HFFc6 (cell line): ENCODE measurements around the gene FSTL4. TPM values are rescaled to one million over a fixed set of nuclear protein-coding genes. Genes with fewer than 3 reads are reported as not detected.

Source experiments
- DNase-seq: peaks from one replicate; pipeline ENCODE4 v3.0.0-alpha.2; 2018
- H3K27ac Mint-ChIP-seq: 2 replicates; pipeline ENCODE4 v1.8.0; 2020; ENCODE audit warnings: mild to moderate bottlenecking, mixed read lengths
- H3K27me3 Mint-ChIP-seq: 2 replicates; pipeline ENCODE4 v1.8.0; 2021; ENCODE audit warnings: mild to moderate bottlenecking, moderate library complexity, mixed read lengths; ENCODE audit not compliant: insufficient read depth
- H3K36me3 Mint-ChIP-seq: 2 replicates; pipeline ENCODE4 v1.8.0; 2021; ENCODE audit warnings: low read depth, mixed read lengths
- H3K4me1 Mint-ChIP-seq: 2 replicates; pipeline ENCODE4 v1.8.0; 2020; ENCODE audit warnings: low read depth, mixed read lengths
- H3K4me3 Mint-ChIP-seq: 2 replicates; pipeline ENCODE4 v1.8.0; 2020; ENCODE audit warnings: mild to moderate bottlenecking, moderate library complexity, mixed read lengths
- H3K9me3 Mint-ChIP-seq: 2 replicates; pipeline ENCODE4 v1.8.0; 2020; ENCODE audit warnings: mild to moderate bottlenecking, mixed read lengths
- total RNA-seq, 6 experiments: library from RNA; stranded (reverse); fragmentation: NEBNext Ultra II Directional; extraction: Animal tissue kit (Norgen Biotek cat#: 25700); gene quantifications; 2 replicates in 1 of 6; 3 replicates in 5 of 6; pipeline ENCODE4 v1.2.3, GENCODE V29; 2021
- TF ChIP-seq, protein P1 (sequence below): fragments of 200-600 bp; sonication (generic); IDR thresholded peaks from 2 replicates; pipeline ENCODE4 v1.5.0; 2021; ENCODE audit warnings: antibody characterized with exemption, mild to moderate bottlenecking

FSTL4 gene
- total RNA-seq, 6 experiments from 2014 or later, result not detected

DNA sequence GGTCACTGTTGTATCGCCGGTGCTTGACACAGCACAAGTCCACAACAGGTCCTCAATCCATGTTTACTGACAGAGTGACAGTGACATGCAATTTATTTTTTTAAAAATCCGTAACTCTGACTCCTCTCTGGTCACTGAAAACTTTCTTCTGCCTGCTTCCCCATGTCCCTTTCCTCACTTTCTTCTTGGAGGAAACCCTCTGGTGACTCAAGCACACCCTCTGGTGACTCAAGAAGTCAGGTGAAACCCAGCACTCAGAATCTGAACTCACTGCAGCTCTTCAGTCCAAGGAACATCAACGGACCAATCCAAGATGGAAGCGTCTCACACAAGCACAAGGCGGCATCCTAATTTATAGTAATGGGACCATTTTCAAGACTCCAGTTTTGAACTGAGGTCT, 245.9 kb downstream of the FSTL4 start:
- peaks cover 28% of the 10 kb centered on the region for H3K27me3 Mint-ChIP-seq
- no peak overlapping the region for H3K4me3 Mint-ChIP-seq
- no peak overlapping the region for H3K27ac Mint-ChIP-seq
- peaks cover 9% of the 10 kb centered on the region for H3K4me1 Mint-ChIP-seq
- no peaks in the 10 kb centered on the region for H3K9me3 Mint-ChIP-seq
- DNase-seq, result no peak
- TF ChIP-seq, protein P1, sequence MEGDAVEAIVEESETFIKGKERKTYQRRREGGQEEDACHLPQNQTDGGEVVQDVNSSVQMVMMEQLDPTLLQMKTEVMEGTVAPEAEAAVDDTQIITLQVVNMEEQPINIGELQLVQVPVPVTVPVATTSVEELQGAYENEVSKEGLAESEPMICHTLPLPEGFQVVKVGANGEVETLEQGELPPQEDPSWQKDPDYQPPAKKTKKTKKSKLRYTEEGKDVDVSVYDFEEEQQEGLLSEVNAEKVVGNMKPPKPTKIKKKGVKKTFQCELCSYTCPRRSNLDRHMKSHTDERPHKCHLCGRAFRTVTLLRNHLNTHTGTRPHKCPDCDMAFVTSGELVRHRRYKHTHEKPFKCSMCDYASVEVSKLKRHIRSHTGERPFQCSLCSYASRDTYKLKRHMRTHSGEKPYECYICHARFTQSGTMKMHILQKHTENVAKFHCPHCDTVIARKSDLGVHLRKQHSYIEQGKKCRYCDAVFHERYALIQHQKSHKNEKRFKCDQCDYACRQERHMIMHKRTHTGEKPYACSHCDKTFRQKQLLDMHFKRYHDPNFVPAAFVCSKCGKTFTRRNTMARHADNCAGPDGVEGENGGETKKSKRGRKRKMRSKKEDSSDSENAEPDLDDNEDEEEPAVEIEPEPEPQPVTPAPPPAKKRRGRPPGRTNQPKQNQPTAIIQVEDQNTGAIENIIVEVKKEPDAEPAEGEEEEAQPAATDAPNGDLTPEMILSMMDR, result no peak
- H3K36me3 Mint-ChIP-seq, result no peaks in the 10 kb centered on the region

DNA sequence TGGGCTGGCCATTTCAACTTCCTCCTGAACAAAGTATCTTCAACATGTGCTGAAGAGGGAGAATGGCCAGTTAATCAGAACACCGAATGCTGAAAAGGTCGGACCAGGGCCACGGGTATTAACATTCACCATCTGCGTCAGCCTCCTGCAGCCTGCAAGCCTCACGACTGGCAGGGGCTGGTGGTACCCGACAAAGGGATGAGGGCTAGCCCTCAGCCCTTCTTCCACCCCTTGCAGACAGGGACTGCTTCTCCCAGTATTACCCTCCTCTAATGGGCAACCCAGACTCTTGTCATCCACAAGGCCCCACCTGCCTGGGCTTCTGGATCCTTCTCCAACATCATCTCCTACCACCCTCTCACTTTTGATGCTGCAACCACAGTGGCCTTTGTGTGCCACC, 246.6 kb downstream of the FSTL4 start:
- no peaks in the 10 kb centered on the region for H3K36me3 Mint-ChIP-seq
- TF ChIP-seq, protein P1, result no peak
- no peak overlapping the region for H3K4me3 Mint-ChIP-seq
- no peak overlapping the region for H3K27ac Mint-ChIP-seq
- DNase-seq, result no peak
- H3K27me3 Mint-ChIP-seq, result peaks cover 30% of the 10 kb centered on the region
- H3K4me1 Mint-ChIP-seq, result peaks cover 9% of the 10 kb centered on the region
- H3K9me3 Mint-ChIP-seq, result no peaks in the 10 kb centered on the region

- no peak for DNase-seq
- H3K27me3 Mint-ChIP-seq, result peaks cover 27% of the 10 kb centered on the region
- H3K4me1 Mint-ChIP-seq, result peaks cover 2% of the 10 kb centered on the region
- no peaks in the 10 kb centered on the region for H3K36me3 Mint-ChIP-seq
- H3K27ac Mint-ChIP-seq, result no peak overlapping the region
- H3K4me3 Mint-ChIP-seq, result no peak overlapping the region
- no peaks in the 10 kb centered on the region for H3K9me3 Mint-ChIP-seq
- TF ChIP-seq, protein P1, result peak; percentile 61
Observed at GRCh38 chr5:133364936-133365707, 247.2 kb downstream of the FSTL4 start.

GRCh38 chr5:133363807-133364587, 248.3 kb downstream of the FSTL4 start:
- no peaks in the 10 kb centered on the region for H3K9me3 Mint-ChIP-seq
- no peak overlapping the region for H3K4me3 Mint-ChIP-seq
- H3K36me3 Mint-ChIP-seq, result no peaks in the 10 kb centered on the region

GRCh38 chr5:133362438-133362837, 249.9 kb downstream of the FSTL4 start:
- no peaks in the 10 kb centered on the region for H3K36me3 Mint-ChIP-seq
- H3K27ac Mint-ChIP-seq, result no peak overlapping the region
- no peaks in the 10 kb centered on the region for H3K9me3 Mint-ChIP-seq
- H3K4me3 Mint-ChIP-seq, result no peak overlapping the region
- no peak for DNase-seq
- H3K4me1 Mint-ChIP-seq, result no peaks in the 10 kb centered on the region
- TF ChIP-seq, protein P1, result no peak
- H3K27me3 Mint-ChIP-seq, result peaks cover 31% of the 10 kb centered on the region

More at GRCh38 chr5:133363807-133364587, 248.3 kb downstream of the FSTL4 start:
- Mint-ChIP-seq H3K27me3 (peaks cover 31% of the 10 kb centered on the region), H3K4me1 (no peaks in the 10 kb centered on the region), H3K27ac (no peak overlapping the region)
- TF ChIP-seq, protein P1, result no peak
- no peak for DNase-seq
